HL-60 (cell line): ENCODE measurements around the gene USP30.

Source experiments
- DNase-seq, 2 experiments: peaks; one replicate each; pipeline ENCODE4 v3.0.0-alpha.2; 2010 to 2020; ENCODE audit warnings: low read depth in 1 of 2, low spot score in 1 of 2
- H3K27ac ChIP-seq: fragments of 250-450 bp; sonication (Bioruptor Pico); replicated peaks from 2 replicates; pipeline ENCODE4 v1.5.1; 2020; ENCODE audit warnings: mild to moderate bottlenecking, moderate library complexity
- H3K27me3 ChIP-seq: fragments of 250-450 bp; sonication (Bioruptor Pico); 2 replicates; pipeline ENCODE4 v1.5.1; 2021; ENCODE audit warnings: mild to moderate bottlenecking, moderate library complexity; ENCODE audit not compliant: insufficient read depth, poor library complexity, severe bottlenecking
- H3K4me3 ChIP-seq: replicated peaks from 2 replicates; pipeline ENCODE4 v1.5.1; 2011; ENCODE audit warnings: mild to moderate bottlenecking, control low read depth, low read length; ENCODE audit not compliant: insufficient read depth
- CTCF ChIP-seq: IDR thresholded peaks from one replicate; pipeline ENCODE4 v1.5.1; 2011; ENCODE audit warnings: low read length, control low read depth, inconsistent platforms; ENCODE audit not compliant: insufficient read depth
- GABPA ChIP-seq: IDR thresholded peaks from 2 replicates; pipeline ENCODE4 v1.6.1; 2012; ENCODE audit warnings: low read depth
- POLR2AphosphoS5 ChIP-seq: IDR thresholded peaks from 2 replicates; pipeline ENCODE4 v1.6.1; 2012; ENCODE audit warnings: low read depth
- SPI1 ChIP-seq: IDR thresholded peaks from 2 replicates; pipeline ENCODE4 v1.6.1; 2012; ENCODE audit warnings: low read depth, mild to moderate bottlenecking, borderline replicate concordance
- TF ChIP-seq, protein P1 (sequence below): IDR thresholded peaks from 2 replicates; pipeline ENCODE4 v1.6.1; 2012; ENCODE audit warnings: low read depth; ENCODE audit not compliant: insufficient replicate concordance

The USP30 gene

GRCh38 chr12:109085590-109085989 lies 33.2 kb downstream of the USP30 start:
- no peak for DNase-seq
- H3K27ac ChIP-seq = no peak overlapping the region
- TF ChIP-seq CTCF (no peak), POLR2AphosphoS5 (no peak), SPI1 (no peak), GABPA (no peak)
- TF ChIP-seq, protein P1, sequence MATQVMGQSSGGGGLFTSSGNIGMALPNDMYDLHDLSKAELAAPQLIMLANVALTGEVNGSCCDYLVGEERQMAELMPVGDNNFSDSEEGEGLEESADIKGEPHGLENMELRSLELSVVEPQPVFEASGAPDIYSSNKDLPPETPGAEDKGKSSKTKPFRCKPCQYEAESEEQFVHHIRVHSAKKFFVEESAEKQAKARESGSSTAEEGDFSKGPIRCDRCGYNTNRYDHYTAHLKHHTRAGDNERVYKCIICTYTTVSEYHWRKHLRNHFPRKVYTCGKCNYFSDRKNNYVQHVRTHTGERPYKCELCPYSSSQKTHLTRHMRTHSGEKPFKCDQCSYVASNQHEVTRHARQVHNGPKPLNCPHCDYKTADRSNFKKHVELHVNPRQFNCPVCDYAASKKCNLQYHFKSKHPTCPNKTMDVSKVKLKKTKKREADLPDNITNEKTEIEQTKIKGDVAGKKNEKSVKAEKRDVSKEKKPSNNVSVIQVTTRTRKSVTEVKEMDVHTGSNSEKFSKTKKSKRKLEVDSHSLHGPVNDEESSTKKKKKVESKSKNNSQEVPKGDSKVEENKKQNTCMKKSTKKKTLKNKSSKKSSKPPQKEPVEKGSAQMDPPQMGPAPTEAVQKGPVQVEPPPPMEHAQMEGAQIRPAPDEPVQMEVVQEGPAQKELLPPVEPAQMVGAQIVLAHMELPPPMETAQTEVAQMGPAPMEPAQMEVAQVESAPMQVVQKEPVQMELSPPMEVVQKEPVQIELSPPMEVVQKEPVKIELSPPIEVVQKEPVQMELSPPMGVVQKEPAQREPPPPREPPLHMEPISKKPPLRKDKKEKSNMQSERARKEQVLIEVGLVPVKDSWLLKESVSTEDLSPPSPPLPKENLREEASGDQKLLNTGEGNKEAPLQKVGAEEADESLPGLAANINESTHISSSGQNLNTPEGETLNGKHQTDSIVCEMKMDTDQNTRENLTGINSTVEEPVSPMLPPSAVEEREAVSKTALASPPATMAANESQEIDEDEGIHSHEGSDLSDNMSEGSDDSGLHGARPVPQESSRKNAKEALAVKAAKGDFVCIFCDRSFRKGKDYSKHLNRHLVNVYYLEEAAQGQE = no peak
- H3K27me3 ChIP-seq = no peaks in the 10 kb centered on the region
- H3K4me3 ChIP-seq = no peak overlapping the region

DNA sequence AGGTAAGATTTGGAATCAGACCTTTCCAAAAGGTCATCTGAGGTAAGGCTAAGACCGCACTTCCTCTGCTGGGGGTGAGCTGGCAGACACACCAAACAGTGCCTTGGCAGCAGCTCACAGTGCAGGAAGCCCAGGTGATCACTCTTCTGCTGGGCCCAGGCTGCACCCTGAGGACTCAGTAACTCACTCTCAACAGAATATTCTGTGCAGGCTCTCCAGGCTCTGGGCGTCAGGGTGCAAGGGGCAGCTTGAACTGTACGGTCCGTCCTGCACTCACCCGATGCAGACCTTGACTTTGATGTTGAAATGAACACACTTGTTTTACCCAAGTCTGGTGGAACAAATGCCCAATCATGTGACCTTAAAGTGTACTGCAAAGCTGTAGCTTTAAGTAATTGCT lies 34.9 kb downstream of the USP30 start:
- peak in 1 of 2 experiments; percentile 50 for DNase-seq
- Histone ChIP-seq H3K27ac (peak overlapping the region; percentile 21), H3K27me3 (no peaks in the 10 kb centered on the region), H3K4me3 (no peak overlapping the region)
- TF ChIP-seq CTCF (no peak), POLR2AphosphoS5 (0 out of 2 replicates have a peak, but pooled peaks have one; percentile 22), SPI1 (peak; percentile 63; the same call in 1 of the 2 replicates), GABPA (no peak)
- TF ChIP-seq, protein P1 = no peak

DNA sequence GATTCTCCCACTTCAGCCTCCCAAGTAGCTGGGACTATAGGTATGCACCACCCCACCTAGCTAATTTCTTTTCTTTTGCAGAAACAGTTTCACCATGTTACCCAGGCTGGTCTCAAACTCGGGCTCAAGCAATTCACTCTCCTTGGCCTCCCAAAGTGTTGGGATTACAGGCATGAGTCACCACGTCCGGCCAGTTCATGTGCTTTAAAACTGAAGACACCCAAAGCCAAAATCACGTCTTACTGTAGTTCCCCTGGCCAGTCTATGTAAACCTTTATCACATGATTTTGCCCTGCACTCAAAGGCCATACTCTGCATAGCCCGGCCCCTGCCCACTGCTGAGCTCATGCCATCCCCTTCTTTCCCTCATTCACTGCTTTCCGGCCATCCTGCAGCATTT lies 36.4 kb downstream of the USP30 start:
- DNase-seq = no peak

More for the DNA sequence above, 36.4 kb downstream of the USP30 start:
- Histone ChIP-seq H3K4me3 (no peak overlapping the region), H3K27ac (no peak overlapping the region), H3K27me3 (no peaks in the 10 kb centered on the region)
- TF ChIP-seq GABPA (no peak), CTCF (no peak), SPI1 (no peak), POLR2AphosphoS5 (no peak)
- TF ChIP-seq, protein P1 = no peak
